ENCODE data around the gene USP43.

GRCh38 chr17:9767432-9767991 lies 122.2 kb downstream of the USP43 start:
- no peak for TF ChIP-seq CTCF (IDR thresholded peaks at IDR 0.05; ENCODE audit: low read depth, low read length)
- no peak for TF ChIP-seq POLR2A (IDR thresholded peaks at IDR 0.05; ENCODE audit: extremely low read depth, insufficient read length)
- no peak for TF ChIP-seq MYC (IDR thresholded peaks at IDR 0.05; ENCODE audit: low read depth, low read length)
- no peak for TF ChIP-seq MAX (IDR thresholded peaks at IDR 0.05; ENCODE audit: low read depth, low read length)
